BLaER1 (cell line): Measurements from ENCODE around the gene NADK.
"Not testable (repeated sequence)": the region's sequence is repeated elsewhere in the genome, so short reads cannot be mapped to it uniquely, and the experiment has no call there.

ENCODE experiments used
- H3K27ac ChIP-seq: shearing (Covaris generic); formaldehyde crosslinking; 2 replicates; pipeline ENCODE4 v1.8.1; 2022
- H3K27me3 ChIP-seq: shearing (Covaris generic); formaldehyde crosslinking; 2 replicates; pipeline ENCODE4 v1.8.1; 2022
- H3K36me3 ChIP-seq: shearing (Covaris generic); formaldehyde crosslinking; 2 replicates; pipeline ENCODE4 v1.8.1; 2022
- H3K4me1 ChIP-seq: shearing (Covaris generic); formaldehyde crosslinking; 2 replicates; pipeline ENCODE4 v1.8.1; 2022
- H3K4me2 ChIP-seq: shearing (Covaris generic); formaldehyde crosslinking; 2 replicates; pipeline ENCODE4 v1.8.1; 2022
- H3K4me3 ChIP-seq: shearing (Covaris generic); formaldehyde crosslinking; 2 replicates; pipeline ENCODE4 v1.8.1; 2022
- H3K9ac ChIP-seq: shearing (Covaris generic); formaldehyde crosslinking; 2 replicates; pipeline ENCODE4 v1.8.1; 2022
- H3K9me3 ChIP-seq: shearing (Covaris generic); formaldehyde crosslinking; 2 replicates; pipeline ENCODE4 v1.8.1; 2022
- H4K20me1 ChIP-seq: shearing (Covaris generic); formaldehyde crosslinking; 2 replicates; pipeline ENCODE4 v1.8.1; 2022
- Cebpa-rat ChIP-seq: shearing (Covaris generic); IDR thresholded peaks from 2 replicates; pipeline ENCODE4 v1.8.1; 2022

The NADK gene

DNA sequence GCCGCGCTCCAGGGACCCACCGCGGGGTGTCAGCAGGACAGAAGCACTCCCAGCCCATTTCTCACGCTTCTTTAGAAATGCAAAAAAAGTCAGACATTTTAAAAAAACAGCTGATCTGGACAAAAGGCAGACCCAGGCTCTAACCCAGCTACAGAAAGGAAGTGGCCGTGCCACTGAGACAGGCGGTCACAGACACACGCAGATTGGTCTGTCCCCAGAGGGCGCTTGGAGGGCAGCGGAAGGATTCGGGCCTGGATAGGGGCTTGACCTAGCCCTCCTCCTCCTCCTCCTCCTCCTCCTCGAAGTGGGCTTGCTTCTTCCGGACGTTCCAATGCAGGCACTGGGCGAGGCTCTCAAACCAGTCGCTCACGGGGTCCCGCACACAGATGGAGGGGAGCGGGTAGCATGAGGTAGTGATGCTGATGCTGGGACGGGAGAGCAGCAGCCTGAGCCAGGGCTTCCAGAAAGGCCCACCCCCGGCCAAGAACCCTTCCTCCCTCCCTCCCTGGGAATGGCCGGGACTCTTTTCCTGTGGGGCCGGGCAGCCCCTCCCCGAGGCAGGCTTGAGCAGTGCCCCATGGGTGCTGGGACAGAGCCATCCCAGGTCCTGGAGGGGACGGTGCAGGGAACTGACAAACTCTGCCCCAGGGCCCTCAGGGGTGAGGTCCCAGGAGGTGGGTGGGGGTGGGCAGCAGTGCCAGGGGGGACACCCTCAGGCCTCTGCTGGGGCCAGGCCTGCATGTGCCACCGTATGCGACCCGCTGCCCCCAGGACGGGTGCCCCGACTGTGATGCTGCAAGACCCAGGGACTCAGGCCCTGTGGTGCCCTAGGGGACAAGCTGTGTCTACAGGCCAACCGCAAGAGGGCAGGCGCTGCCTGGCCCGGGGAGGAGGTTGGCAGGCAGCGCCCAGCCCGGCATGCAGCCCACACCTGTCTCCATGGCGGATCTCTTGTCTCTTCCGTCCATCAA is 25.3 kb downstream of the NADK start:
- Histone ChIP-seq H3K9ac (no peak overlapping the region), H3K4me3 (no peak overlapping the region), H3K27me3 (no peaks in the 10 kb centered on the region), H3K36me3 (peaks cover 59% of the 10 kb centered on the region), H3K4me1 (peaks cover 10% of the 10 kb centered on the region), H4K20me1 (peaks cover 34% of the 10 kb centered on the region), H3K27ac (no peak overlapping the region), H3K4me2 (no peak overlapping the region), H3K9me3 (no peaks in the 10 kb centered on the region)
- no peak for TF ChIP-seq Cebpa-rat

GRCh38 chr1:1752190-1752589 is 26.1 kb downstream of the NADK start:
- no peaks in the 10 kb centered on the region for H3K27me3 ChIP-seq
- peaks cover 27% of the 10 kb centered on the region for H4K20me1 ChIP-seq
- no peak overlapping the region for H3K4me3 ChIP-seq
- H3K27ac ChIP-seq: no peak overlapping the region
- peaks cover 52% of the 10 kb centered on the region for H3K36me3 ChIP-seq
- H3K4me2 ChIP-seq: no peak overlapping the region
- H3K4me1 ChIP-seq: peaks cover 8% of the 10 kb centered on the region
- H3K9ac ChIP-seq: no peak overlapping the region
- no peaks in the 10 kb centered on the region for H3K9me3 ChIP-seq
- TF ChIP-seq Cebpa-rat: no peak

DNA sequence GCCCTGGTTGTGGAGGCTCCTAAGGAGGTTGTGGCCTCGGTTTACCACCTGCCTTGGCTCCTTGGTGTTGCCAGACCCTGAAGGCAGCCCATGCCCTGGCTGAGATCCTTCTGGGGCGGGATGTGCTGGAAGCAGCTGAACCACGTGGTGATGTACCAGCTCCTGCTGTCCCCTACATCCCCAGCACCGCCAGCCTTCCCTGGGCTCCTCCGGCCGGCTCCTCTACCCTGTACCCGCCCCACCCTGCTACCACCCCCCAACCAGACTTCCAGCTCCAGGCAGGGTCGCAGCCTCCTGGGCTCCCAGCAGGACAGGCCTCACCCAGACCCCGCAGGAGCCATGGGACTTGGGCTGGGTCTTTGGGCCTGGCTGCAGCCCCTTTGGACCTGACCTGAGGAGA is 28.3 kb downstream of the NADK start:
- not testable (repeated sequence) for H3K4me2 ChIP-seq, H3K9me3 ChIP-seq, H3K4me1 ChIP-seq, H3K9ac ChIP-seq, H3K4me3 ChIP-seq, H3K27ac ChIP-seq, H3K27me3 ChIP-seq
- peaks cover 14% of the 10 kb centered on the region for H4K20me1 ChIP-seq
- peaks cover 30% of the 10 kb centered on the region for H3K36me3 ChIP-seq

- no peak for TF ChIP-seq Cebpa-rat
- no peak overlapping the region for H3K9ac ChIP-seq
These were observed 29.5 kb downstream of the NADK start for GRCh38 chr1:1748686-1749321.

DNA sequence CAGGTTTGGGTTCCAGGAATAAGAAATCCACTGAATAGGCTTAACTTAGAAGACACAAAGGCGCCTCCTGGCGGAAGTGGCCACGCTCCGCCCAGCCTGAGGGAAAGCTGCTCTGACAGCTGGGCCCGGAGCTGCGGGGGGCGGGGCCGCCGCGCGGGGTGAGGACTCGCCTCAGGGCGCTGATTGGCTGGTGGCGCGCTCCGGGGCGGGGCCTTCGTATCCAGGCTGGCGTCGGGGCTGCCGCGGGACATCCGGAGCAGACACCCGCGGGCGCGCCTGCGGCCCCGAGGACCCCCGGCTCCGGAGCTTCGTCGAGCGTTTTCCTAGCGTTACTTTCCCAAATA is 31.7 kb downstream of the NADK start:
- not testable (repeated sequence) for H4K20me1 ChIP-seq, H3K27me3 ChIP-seq, H3K36me3 ChIP-seq, H3K4me2 ChIP-seq, H3K9me3 ChIP-seq, H3K9ac ChIP-seq, H3K4me3 ChIP-seq
- Histone ChIP-seq H3K4me1 (peaks cover 13% of the 10 kb centered on the region), H3K27ac (peak overlapping the region; percentile 95; the same call in 1 of the 2 replicates)

More at GRCh38 chr1:1748686-1749321, 29.5 kb downstream of the NADK start:
- Histone ChIP-seq H3K27me3 (no peaks in the 10 kb centered on the region), H3K4me3 (no peak overlapping the region), H3K9me3 (no peaks in the 10 kb centered on the region), H3K4me2 (peak overlapping the region; percentile 32; the same call in 1 of the 2 replicates), H3K4me1 (peaks cover 8% of the 10 kb centered on the region), H4K20me1 (peaks cover 7% of the 10 kb centered on the region), H3K36me3 (peaks cover 18% of the 10 kb centered on the region), H3K27ac (peak overlapping the region; percentile 41; the same call in 1 of the 2 replicates)

DNA sequence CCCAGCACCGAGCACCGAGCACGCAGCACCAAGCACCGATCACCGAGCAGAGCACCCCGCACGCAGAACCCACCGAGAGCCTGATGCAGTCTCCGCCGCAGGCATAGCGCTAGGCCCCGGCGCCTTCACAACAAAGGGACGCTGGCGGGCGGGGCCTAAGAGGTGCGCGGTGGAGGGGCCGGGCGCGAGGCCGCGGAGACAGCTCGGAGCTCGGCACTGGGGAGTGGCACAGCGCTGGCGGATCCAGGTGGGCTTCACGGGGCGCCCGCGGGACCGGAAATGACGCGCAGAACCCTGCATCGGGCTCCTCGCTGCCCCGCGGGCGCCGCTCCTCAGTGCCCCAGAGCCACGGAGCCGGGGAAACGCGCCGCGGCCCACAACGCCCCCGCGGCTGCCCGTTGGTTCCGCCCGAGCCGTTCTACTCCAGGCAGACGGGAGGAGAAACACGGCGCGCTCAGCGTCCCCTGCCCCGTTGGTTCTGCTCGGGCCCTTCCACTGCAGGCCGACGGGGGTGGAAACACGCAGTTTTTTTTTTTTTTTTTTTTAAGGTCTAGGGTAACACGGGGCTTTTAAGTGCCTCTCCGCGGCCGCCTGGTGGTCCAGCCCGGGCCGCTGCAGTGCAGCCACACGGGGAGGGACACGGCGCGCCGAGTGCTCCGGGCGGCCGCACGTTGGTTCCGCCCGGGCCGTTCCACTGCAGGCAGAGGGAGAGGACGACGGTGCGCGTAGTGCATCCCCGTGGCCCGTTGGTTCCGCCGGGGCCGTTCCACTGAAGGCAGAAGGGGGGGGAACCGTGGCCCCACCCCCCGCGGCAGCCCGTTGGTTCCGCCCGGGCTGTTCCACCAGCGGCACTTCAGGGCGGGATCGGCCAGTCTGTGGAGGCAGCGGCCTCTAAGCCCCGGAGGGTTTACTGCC is 32.4 kb downstream of the NADK start:
- Histone ChIP-seq H3K4me3 (peak overlapping the region; percentile 62), H3K27ac (peak overlapping the region; percentile 95), H3K9ac (peak overlapping the region; percentile 88), H3K4me1 (peaks cover 13% of the 10 kb centered on the region), H3K4me2 (peak overlapping the region; percentile 22; the same call in 1 of the 2 replicates), H3K36me3 (peaks cover 11% of the 10 kb centered on the region)
- H4K20me1 ChIP-seq, H3K9me3 ChIP-seq, H3K27me3 ChIP-seq: not testable (repeated sequence)

- H3K36me3 ChIP-seq: peaks cover 27% of the 10 kb centered on the region
- H3K9ac ChIP-seq, H3K4me3 ChIP-seq, H3K4me2 ChIP-seq, H3K27ac ChIP-seq, H3K4me1 ChIP-seq, H3K9me3 ChIP-seq, H3K27me3 ChIP-seq: not testable (repeated sequence)
- H4K20me1 ChIP-seq: peaks cover 17% of the 10 kb centered on the region; the same call in 1 of the 2 replicates
These were observed 35.7 kb downstream of the NADK start for GRCh38 chr1:1742529-1742928.

DNA sequence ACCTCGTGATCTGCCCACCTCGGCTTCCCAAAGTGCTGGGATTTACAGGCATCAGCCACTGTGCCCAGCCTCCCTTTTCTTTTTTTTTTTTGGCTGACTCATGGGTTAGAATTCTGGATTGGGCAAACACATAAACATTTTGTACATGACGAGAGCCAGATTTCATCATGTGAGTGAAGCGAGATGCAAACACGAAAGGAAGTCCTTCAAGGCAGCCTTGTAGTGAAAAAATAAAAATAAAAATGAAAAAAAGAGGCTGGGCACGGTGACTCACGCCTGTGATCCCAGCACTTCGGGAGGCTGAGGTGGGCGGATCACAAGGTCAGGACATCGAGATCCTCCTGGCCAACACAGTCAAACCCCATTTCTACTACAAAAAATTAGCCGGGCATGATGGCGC is 37.3 kb downstream of the NADK start:
- not testable (repeated sequence) for H3K27ac ChIP-seq, H3K4me2 ChIP-seq, H3K9me3 ChIP-seq, H3K27me3 ChIP-seq, H3K4me3 ChIP-seq, H3K9ac ChIP-seq, H3K4me1 ChIP-seq
- H4K20me1 ChIP-seq: peaks cover 17% of the 10 kb centered on the region; the same call in 1 of the 2 replicates
- peaks cover 33% of the 10 kb centered on the region for H3K36me3 ChIP-seq

DNA sequence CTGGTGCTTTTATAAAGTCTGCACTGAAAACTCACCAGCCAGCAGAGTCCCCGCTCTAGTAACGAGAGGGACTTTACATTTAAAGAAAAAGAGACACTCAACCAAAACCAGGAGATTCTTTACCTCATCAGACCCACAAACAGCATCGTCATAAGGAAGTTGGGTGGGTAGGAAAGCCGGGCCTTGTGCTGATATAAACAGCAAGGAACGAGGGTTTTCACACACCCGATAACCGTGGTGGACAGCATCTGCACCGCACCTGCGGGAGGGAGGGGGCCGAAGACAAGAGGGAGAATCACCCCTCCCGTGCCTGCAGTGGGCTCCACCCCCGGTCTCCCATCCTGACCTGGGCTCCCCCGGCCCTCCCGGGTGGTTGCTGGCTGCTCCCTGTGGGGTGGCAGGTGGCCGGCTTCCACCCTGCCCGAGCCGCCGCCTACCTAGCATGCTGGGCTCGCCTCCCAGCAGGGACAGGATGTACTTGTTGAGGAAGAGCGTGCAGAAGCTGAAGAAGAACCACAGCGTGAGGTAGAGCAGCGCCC is 39.4 kb downstream of the NADK start:
- H3K27ac ChIP-seq, H3K27me3 ChIP-seq, H3K4me3 ChIP-seq, H3K9me3 ChIP-seq, H3K9ac ChIP-seq, H3K4me1 ChIP-seq: not testable (repeated sequence)
- H4K20me1 ChIP-seq: peaks cover 17% of the 10 kb centered on the region; the same call in 1 of the 2 replicates
- H3K4me2 ChIP-seq: peak overlapping the region; percentile 24; the same call in 1 of the 2 replicates
- H3K36me3 ChIP-seq: peaks cover 54% of the 10 kb centered on the region

DNA sequence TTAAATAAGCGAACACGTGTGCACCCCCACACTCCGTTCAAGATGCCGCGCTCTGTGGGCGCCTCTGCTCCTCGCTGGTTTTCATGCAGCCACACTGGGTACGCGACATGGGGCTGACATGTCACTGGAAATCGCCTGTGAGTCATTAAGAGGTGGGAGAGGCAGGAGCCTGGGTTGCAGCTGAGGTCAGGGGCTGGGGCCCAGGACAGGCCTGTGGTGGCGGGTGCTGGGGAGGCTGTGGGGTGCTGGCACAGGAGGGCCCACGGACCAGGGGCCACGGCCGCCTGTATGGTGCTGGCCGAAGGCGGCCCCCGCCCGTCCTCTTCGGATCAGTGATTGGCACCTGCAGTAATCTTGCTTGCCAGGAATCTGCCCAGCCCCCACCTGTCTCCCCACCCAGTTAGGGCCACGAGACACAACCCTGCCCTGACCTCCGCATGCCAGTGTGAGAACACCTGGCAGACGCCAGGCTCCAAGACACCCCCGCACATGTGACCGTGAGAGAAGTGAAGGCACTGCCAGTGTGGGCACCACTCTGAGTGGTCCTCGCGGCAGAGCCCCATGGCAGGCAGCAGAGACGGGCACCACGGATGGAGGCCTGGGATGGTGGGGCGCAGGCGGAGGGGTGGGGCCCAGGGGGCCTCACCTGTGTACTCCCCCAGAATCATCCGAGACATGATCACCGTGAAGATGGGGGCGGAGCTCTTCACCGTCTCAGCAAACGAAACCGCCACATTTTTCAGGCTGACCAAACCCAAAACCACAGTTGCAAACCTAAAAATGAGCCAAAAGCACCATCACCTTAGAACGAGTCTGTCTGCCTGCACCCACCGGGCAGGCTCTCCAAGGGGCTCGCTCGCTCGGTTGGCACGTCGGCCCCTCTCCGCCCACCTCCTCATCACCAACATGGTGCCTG is 40.3 kb downstream of the NADK start:
- not testable (repeated sequence) for H3K27ac ChIP-seq, H3K4me2 ChIP-seq, H3K4me1 ChIP-seq, H3K9ac ChIP-seq, H3K27me3 ChIP-seq, H3K9me3 ChIP-seq, H3K4me3 ChIP-seq
- Histone ChIP-seq H4K20me1 (peaks cover 14% of the 10 kb centered on the region; the same call in 1 of the 2 replicates), H3K36me3 (peaks cover 63% of the 10 kb centered on the region)
